Right hindlimb (tissue), 1 donor: Measurements from ENCODE around the gene MAP3K4.

Experiments used
- DNase-seq: peaks from one replicate; pipeline ENCODE4 v3.0.0-alpha.2; 2018

The MAP3K4 gene

DNA sequence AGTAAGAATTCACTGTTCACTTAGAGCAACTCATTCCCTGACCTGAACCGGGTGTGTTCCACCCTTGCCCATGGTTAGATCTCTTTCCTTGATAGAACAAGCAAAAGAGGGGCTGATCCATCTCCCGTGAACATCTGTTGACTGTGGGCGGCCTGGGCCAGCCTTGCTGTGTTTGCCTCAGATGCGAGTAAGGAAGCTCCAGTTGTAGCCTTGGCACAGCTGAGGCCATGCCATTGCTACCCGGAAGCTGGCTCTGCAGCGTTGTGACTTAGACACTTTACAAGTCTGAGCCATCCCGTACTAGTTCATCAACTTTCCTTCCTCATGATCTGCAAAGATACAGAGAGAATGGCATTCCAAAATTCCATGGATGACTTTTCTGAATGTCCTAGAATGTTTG, 139.0 kb downstream of the MAP3K4 start:
- DNase-seq = no peak

DNA sequence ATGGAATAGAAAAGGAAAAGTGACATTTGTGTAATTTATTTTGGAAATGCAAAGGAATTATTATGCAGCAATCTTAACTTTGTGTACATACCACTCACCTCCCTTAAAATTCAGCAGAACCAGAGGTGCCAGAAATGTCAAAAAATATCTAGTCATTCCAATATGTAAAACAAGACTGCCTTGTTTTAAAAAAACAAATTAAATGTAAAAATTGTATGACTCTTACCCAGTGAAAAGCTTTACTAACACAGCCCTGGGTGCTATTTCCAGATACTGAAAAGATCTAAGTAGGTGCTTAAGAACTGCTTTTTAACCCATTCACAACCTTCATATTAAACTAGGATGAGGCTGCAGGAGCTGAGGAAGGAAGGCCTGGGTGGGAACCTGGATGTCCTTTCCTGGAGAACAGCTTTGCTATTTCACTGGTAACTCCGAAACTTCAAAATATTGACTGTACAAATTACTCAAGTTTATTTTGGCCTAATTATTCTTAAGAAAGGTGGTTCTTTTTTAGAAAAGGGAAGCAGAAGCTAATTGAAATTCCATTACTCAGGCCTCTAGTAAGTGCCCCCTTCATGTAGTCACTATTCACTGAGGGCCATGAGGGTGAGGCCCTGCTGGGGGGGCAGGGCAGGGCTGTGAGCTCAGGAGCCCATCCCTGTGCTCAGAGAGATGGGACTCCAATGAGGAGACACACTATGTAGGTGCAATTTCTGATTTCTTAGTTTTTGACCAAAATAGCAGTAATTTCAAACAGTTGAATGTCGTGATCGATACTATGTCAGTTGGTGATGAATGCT, 139.6 kb downstream of the MAP3K4 start:
- DNase-seq = no peak

DNA sequence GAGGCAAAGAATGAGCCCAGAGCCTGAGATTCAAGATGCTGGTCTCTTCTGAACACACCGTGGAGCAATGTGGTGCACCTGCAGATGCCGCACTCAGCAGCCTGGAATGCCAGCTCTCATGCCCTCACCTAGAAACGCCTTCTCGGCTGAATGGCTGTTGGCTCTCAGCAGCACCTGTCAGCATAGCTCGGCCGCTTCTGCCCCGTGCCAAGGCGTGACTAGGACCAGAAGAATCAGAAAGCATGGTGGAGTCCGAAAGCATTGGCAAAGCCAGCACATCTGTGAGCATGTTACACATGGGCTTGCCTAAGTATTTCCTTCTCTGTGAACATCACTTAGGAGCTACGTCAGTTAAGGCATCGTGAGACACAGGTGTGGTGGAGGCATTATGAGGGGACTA, 140.8 kb downstream of the MAP3K4 start:
- DNase-seq = no peak

DNA sequence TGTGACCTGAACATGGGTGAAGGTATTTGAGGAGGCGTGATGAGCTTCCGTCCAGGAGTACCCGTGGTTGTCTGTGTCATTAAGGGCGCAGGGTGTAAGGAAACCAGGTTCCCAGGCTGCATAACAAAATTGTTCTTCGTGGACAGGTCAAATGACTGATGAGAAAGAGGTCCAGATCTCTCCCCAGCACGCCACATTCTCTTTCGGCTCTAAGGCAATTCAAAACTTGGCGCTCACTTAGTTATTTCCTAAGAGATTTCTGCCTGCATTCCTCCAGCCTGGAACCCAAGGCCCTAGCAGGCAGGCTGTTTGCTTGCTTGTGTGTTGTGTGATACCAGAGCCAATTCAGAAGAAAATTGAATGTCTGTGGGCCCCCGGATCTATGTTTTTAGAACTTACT, 142.4 kb downstream of the MAP3K4 start:
- DNase-seq = no peak

DNA sequence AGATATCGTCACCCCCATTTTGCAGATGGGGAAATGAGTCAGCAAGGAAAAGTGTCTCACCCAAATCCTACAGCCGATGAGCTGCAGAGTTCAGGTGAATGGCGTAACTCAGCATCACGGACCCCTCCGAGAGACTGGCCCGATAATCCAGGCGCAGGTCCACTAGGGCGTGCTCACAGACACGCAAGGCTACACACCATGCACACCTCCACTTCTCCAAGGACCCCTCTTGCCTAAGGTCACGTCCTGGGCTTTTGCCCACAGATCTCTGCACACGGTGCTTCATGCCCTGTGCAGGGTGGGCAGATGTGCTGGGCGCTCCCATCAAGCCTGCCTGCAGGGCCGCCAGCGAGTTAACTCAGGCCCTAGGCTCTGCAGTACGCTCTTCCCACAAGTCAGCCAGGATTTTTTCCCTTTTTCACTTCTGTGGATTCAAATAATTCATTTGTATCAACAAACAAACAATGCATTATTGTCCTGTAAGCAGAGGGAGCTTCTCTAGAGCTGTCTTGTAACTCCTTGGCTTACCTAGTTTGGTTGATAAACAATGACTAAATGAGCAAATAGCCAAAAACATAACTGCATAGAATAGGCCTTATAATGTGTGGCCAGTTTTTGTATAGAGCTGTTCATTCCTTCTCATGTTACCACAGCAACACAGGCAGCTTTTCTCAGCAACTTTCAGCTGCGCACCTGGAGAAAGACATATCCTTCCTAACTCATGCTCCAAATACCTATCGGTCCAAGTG, 143.2 kb downstream of the MAP3K4 start:
- DNase-seq = no peak

DNA sequence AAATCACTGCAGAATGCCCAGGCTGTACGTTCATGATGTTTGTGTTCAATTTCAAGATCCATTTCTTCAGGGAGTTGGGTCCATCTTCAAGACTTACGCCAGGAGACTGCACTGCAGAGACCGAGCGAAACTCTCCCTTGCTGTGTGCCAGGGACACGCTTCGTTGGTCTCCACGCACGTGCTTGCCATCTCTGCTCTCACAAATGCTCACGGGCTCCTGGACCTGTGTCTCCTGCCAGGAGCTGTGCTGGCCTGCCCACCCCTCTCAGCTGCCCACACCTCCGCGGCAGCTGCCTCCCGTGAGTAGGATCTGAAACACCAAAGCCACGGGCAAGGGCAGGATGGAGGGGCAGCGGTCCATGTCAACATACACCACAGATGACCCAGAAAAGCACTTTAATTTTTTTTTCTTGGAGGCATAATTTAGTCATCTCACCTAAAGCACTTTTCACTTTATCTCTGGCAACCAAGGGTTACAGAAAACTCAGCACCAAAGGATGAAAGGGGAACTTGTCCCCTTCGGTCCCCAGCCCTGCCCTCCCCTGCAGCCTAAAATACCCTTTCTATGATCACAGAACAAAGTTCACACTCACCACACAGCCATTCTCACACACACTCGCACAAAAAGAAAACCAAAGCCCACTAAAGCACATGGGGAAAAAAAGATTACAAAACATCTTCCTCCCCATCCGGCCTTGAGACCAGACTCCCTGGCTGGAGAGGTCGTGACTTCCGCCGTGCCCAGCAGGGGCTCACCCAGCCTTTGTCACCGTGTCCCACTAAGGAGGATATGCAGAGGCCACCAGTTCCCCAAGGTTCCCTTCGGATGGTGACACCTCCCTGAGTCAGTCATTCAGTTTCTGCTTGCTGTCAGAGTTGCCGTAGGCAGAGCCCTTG, 144.4 kb downstream of the MAP3K4 start:
- DNase-seq = no peak

DNA sequence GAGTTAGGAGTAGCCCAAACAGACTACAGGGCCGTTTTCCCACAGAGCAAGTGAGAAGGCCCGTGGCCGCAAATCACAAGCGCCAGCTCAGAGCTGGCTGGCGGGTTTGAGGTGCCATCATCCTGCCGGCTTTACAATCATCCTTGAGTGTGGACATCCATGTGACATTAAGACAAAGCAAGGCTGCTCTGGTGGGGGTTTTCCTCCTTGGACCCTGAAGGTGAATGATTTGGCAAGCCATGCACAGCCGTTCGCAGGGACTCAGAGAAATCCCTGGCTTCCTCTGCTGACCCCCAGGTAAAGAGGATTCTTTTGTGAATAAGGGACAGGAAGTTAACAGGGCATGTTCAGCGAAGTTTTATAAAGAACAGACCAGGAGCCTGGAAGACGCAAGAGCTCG, 145.1 kb downstream of the MAP3K4 start:
- DNase-seq = no peak

DNA sequence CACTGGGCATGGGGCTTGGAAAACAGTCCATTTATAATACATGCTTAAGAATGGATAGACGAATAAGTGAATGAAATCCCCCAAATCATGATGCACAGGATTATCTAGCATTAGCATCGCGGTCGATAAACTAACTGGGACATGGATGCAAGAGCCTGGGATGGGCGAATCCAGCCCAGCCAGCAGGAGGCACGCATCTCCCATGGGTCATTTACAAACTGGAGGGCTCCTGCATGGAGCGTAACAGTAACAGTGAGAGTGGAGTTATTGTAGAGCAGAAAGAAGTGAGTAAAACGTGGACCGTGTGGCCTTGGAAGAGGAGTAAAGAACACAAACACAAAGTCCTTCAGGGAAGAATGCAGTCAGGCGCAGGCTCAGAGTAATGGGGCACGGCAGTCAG, 145.8 kb downstream of the MAP3K4 start:
- DNase-seq = no peak

DNA sequence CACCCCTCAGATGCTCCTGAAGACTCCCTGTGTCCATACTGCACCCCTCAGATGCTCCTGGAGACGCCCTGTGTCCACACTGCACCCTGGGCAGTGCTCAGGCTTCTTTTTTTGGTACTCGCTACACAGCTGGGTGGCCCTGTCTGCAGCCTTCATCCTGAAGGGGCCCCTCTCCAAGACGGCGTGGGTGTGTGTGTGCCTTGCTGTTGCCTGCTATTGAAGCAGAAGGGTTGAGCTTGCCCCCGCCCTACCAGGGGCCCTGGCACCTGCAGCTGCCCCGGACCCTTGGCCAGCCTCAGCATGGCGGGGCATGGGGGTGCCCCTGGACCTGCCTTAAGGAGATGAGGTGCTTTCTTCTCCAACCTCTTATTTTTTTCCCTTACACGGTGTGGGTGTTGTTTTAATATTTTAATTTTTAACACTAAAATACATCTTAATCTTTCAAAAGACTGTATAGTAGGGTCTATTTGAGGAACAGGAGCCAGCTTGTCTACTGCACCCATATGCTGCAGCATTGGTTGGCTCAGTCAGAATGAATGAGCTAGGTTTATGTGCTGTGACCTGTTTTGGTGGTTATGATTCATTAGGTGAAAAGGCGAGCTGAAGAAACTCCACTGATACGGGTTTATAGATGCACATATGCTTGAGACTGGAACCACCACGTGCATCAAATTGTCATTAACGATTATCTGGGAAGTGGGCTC, 146.4 kb downstream of the MAP3K4 start:
- no peak for DNase-seq

DNA sequence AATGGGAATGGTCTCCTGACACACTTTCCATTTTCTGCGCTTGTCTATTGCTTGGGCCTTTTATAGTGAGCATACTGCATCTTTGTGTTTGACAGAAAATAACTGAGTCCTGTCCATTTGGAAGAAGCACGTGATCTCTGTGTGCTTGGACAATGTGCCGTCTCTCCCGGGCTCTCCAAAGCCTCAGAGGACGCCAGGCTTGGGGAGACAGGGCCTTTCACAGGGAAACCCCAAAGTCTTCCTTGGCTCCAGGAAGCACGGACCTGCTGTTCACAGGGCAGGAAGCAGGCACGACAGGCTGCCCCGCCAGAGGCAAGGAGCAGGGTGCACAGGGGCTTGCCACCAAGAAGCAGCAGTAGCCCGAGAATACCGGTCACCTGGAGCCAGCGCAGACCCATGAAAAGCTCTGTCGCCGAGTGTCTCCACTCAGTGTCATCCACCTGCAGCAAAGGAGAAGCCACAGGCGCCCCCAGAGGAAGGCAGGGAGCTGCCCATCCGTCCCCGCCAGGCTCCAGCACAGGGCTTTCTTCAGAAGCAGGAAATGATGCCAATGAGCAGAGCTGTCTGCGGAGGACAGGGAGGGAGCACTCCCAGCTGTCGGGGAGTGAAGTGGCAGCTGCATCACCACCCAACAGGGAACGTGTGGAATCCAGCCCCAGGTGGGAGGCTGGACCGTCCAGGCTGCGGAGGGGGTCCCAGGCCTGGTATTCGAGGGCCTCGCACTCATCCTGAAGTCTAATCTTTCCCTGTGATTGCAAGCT, 147.2 kb downstream of the MAP3K4 start:
- no peak for DNase-seq

DNA sequence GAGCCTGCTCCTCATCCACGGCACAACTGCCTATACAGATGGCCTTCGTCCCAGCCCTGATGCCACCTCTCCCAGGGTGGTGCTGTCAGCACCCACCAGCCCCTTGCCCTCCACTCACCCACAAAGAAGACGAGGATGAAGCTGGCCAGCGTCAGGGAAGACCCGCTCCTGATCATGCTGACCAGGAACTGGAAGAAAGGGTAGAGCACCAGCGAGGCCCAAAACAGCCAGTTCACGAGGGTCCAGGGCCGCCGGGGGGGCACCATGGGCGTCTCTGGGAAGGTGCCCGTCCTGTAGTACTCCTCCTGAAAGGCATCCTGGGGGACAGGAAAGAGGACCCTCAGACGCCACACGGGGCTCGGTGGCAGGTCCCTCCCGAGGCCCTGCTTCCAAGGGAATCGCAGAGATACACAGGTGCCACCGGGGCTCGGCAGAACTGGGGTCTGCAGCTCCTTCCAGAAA, 147.8 kb downstream of the MAP3K4 start:
- DNase-seq = no peak

DNA sequence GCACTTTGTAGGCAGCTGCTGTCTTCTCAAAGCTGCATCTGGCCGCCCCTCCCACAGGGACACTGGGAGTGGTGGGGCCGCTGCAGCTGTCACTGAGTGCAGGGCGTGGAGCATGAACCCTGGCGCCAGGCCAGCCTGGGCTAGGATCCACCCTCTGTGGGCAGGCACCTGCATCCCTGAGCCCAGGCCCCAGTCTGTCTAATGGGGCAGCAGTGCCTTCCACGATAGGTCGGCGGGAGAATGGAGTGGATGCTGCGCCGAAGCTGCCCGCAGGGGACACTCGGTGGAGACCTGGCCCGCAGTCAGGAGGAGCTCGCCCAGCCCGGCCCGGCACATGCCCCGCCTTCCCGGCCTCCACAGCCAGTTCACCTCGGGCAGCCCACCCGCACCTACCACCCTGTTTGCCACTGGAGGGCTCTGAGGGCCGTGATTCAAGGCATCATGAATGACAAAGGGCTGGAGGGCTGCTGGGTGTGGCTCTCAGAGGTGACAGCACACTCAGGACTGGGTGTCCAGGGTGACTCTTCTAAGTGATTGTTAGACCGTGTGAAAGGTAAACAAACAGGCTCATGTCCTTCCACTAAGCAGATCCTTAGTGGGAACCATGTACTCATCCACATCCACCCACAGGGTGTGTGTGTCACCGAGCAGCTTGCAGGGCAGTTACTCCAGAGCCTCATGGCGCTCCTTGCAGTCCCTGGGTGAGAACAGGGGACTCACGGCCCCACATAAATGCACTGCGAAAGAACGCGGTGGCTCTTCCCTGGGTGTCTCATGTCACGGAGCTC, 148.4 kb downstream of the MAP3K4 start:
- peak; percentile 79 for DNase-seq

DNA sequence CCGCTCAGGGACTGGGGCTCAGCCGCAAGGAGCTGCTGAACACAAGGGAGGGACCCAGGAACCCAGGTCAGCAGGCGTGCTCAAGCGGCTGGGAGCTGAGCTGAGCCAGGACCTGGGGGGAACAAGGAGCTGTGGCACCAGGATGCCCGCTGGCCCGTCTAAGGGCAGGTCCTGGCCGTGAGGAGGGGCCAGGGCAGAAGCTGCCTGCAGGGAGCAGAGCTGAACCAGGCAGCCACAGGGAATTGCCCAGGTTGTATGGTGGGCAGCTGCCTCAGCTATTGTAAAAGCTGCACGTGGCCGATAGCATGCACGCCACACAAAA, 148.9 kb downstream of the MAP3K4 start:
- no peak for DNase-seq

DNA sequence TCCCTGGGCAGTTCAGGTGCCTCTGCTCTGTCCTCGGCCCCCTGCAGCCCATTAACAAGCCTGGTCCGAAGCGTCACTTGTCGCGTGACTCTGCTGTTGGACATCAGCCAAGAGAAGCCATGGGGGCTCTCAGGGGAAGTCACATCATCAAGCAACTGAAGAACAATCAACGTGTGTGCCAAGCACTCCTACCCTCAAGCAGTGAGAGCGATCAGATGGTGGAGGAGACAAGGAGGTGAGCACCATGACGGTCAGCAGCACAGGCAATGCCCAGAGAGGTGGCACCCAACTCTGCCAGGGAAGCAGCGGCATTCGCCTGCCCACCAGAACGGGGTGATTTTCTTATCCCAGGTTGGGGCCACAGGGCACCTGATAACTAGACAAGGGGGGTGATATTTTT, 149.6 kb downstream of the MAP3K4 start:
- DNase-seq = no peak

DNA sequence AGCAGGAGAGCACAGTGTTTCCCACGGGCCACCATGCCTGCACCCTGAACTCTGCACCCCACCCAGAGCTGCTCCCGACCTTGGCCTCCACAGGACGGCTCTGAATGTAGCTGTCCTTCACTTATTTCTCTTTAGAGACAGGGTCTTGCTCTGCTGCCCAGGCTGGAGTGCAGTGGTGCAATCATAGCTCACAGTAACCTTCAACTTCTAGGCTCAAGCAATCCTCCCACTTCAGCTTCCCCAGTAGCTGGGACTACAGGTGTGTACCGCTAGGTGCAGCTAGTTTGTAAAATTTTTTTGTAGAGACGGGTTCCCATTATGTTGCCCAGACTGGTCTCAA, 151.4 kb downstream of the MAP3K4 start:
- DNase-seq = no peak

DNA sequence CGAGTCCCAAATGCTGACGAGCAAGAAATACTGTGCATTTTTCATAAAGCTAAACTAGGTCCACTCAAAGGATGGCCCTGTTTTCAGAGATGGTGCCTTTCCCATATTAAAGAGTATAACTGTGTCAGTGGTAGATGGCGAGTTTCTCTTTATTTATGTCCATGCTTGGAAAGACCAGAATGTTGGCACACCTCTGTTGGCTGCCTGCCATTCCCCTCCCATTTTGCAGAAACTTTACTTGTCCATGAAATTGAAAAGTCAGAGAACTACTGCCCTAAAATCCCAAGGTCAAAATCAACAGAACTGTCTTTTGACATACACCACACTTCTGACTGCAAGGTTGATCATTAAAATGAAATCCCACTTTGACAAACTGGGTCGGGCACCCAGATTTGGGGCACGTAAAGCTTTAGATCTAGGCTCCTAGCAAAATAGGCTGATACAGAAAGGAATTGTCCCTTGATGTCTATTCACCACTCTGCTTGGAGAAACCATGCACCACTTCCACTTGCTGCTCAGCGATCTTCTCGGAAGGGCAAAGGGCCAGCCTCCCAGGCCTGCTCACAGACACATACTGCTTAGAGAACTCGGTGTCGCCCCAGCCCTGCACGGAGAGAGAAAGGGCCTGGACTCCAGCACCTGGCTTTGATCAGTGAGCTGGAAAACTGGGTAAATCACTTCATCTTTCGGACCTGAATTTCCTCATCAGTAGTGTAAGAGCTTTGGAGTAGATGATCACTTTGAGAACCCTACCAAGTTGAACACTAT, 152.3 kb downstream of the MAP3K4 start:
- no peak for DNase-seq

DNA sequence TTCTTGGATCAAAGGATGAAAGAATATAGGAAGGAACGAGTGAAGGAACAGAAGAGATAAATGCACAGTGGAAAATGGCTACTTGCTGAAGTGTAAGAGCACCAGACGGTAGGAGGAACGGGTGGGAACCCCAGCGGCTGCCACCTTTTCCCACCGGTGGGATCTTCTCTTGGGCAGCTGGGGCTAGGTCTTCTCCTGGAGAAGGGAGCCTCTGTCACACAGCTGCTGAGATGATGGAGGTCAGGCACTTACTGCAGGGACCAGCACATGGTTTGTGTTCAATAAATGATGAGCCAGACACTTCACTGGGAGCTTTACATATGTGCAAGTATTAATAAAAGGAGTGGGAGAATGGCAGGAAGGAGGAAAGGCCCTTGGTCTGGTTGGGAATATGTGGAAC, 158.6 kb downstream of the MAP3K4 start:
- no peak for DNase-seq

DNA sequence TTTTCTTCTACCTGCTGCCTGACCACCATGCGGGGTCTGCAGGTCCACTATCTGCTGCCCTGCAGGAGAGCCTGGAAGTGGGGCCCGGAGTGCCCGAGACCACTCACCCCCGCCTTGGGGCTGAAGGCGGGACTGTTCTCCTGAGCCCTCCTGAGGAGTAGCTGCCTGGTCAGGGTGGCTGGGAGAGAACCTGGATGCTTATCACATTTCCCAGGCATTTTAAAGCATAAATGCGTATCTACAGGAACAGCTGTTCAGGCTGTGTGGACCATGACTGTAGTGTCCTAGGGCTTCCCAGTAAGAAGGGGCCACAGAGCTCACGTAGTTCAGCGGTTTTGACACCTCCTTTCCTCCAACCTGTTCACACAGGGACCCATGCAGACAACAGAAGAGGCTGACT, 159.0 kb downstream of the MAP3K4 start:
- DNase-seq = no peak

DNA sequence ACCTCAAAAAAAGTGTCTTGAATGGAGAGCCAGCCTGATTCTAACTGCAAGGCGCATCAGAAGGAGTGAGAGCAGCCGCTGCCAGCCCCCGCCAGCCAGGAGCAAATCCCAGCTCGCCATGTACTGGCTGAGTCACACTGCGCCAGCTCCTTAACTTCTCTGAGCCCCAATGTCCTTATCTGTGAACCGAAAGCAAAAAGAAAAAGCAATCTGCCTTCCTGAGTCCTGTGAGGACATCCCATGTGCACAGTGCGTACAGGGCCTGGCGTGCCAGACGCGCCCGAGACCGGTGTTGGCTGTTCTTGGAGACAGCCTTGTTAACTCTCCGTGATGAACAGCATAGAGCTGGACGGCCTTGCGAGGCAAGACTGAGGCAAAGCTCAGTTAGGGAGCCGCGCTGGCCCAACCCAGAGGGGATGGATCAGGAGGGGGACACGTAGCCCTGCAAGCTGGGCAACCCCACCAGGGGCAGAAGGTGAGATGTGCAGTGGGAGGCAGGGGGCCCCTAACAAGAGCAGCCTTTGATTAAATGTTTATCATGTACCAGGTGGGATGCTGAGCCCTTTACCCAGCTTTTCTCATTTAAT, 159.6 kb downstream of the MAP3K4 start:
- no peak for DNase-seq
